Esophagus muscularis mucosa (tissue), 4 donors: Measurements from ENCODE around the gene STON1. TPM values are rescaled to one million over a fixed set of nuclear protein-coding genes. Genes with fewer than 3 reads are reported as not detected.

ENCODE experiments used
- DNase-seq: peaks from one replicate; pipeline ENCODE4 v3.0.0-alpha.2; 2017; ENCODE audit errors: extremely low spot score
- H3K27ac ChIP-seq, 4 donors: fragments of 200-600 bp; sonication (generic); replicated peaks in 1 of 4; 1 replicate in 3 of 4; 2 replicates in 1 of 4; pipeline ENCODE4 v1.5.1; 2016 to 2019; ENCODE audit warnings: mild to moderate bottlenecking in 1 of 4
- H3K27me3 ChIP-seq, 4 donors: fragments of 200-600 bp; sonication (generic); one replicate each; pipeline versions ENCODE4 v1.5.1 to v1.6.0; 2016 to 2019
- H3K36me3 ChIP-seq, 4 donors: fragments of 200-600 bp; sonication (generic); one replicate each; pipeline ENCODE4 v1.5.1; 2016 to 2019
- H3K4me1 ChIP-seq, 4 donors: fragments of 200-600 bp; sonication (generic); one replicate each; pipeline ENCODE4 v1.5.1; 2016 to 2019
- H3K4me3 ChIP-seq, 4 donors: fragments of 200-600 bp; sonication (generic); 1 replicate in 2 of 4; 2 replicates in 2 of 4; pipeline ENCODE4 v1.5.1; 2016 to 2019; ENCODE audit warnings: mild to moderate bottlenecking in 4 of 4, moderate library complexity in 1 of 4
- H3K9me3 ChIP-seq, 4 donors: fragments of 200-600 bp; sonication (generic); 1 replicate in 3 of 4; 2 replicates in 1 of 4; pipeline ENCODE4 v1.5.1; 2016 to 2019
- CTCF ChIP-seq, 3 experiments: fragments of 200-600 bp in 2 of 3; fragments of 450-650 bp in 1 of 3; sonication (generic) in 2 of 3; IDR thresholded peaks; one replicate each; pipeline ENCODE4 v1.5.1; 2017 to 2019; ENCODE audit warnings: antibody characterized with exemption in 3 of 3, mild to moderate bottlenecking in 2 of 3, moderate library complexity in 1 of 3
- EP300 ChIP-seq: sonication (generic); formaldehyde crosslinking; IDR thresholded peaks from one replicate; pipeline ENCODE4 v1.6.1; 2017; ENCODE audit warnings: antibody characterized with exemption
- POLR2A ChIP-seq: fragments of 450-650 bp; IDR thresholded peaks from one replicate; pipeline ENCODE4 v1.6.1; 2017; ENCODE audit warnings: antibody characterized with exemption, moderate library complexity, mild to moderate bottlenecking, low read depth
- POLR2AphosphoS5 ChIP-seq, 2 donors: sonication (generic); formaldehyde crosslinking; IDR thresholded peaks; one replicate each; pipeline ENCODE4 v1.6.1; 2017; ENCODE audit warnings: antibody characterized with exemption in 2 of 2
- WGBS: methylation state at CpG from one replicate; pipeline ENCODE4 v1.1.5; 2018; 5-methylcytosine and 5-hydroxymethylcytosine counted together
- intact Hi-C: fragments of 100-400 bp; cut with DNase I; formaldehyde crosslinking; loops from one replicate; pipeline ENCODE4 v1.15.1; 2023
- total RNA-seq, 4 donors: library from RNA; depleted of rRNA; stranded (reverse); fragments of >200 nt; gene quantifications; one replicate each; pipeline versions ENCODE4 v1.1.0 to v1.2.1, GENCODE V29; 2016

The STON1 gene
- total RNA-seq, 4 donors from 2014 or later = 135 to 198 (median 168) TPM

DNA sequence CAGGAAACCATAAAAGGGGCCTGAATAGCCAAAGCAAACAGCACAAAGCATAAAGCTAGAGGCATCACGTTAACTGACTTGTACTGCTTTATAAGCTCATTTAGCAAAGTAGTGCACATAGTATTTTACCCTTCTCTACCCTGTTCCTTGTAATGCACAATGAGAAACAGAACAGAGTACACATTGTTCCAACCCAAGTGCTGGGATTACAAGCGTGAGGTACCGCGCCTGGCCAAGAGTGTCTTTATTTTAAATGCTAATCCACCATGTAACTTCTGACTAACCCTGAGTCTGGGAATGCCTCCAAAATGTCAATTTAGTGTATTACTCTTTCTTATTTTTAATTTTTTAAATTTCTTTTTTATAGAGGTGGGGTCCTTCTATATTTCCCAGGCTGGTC is 46.4 kb upstream of the STON1 start:
- Histone ChIP-seq H3K4me1 (peaks cover 14 to 71% (median 59%) of the 10 kb centered on the region in 4 donors), H3K36me3 (peaks cover 0 to 59% (median 17%) of the 10 kb centered on the region in 4 donors), H3K9me3 (no peaks in the 10 kb centered on the region), H3K27ac (peak overlapping the region; percentile 86 to 89 (median 88)), H3K27me3 (no peaks in the 10 kb centered on the region), H3K4me3 (no peak overlapping the region)
- DNase-seq = no peak
- intact Hi-C loops = no loop called here
- TF ChIP-seq CTCF (IDR thresholded peaks at IDR 0.05) (peak in 1 of 3 experiments; percentile 3), EP300 (peak; percentile 92), POLR2A (no peak), POLR2AphosphoS5 (IDR thresholded peaks at IDR 0.05) (peak; percentile 87)
- 50% methylated on average over 4 of the region's 4 CpGs for WGBS

DNA sequence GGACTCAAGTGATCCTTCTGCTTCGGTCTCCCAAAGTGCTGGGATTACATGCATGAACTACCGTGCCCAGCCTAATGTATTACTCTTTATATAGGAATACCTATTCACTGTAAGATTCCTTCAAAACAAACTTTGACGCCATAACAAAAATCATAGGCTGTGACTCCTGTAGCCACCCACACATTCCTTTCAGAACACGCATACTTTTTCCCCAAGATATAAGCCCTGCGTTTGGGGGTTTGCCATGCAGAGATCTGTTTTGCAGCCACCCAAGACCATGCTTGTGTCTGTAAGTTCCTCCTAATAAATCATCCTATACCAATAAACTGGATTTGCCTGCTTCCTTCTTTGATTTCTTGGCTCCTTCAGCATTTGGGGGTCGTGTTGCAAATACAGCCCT is 46.0 kb upstream of the STON1 start:
- Histone ChIP-seq H3K36me3 (peaks cover 0 to 59% (median 17%) of the 10 kb centered on the region in 4 donors), H3K9me3 (no peaks in the 10 kb centered on the region), H3K27me3 (no peaks in the 10 kb centered on the region), H3K27ac (peak overlapping the region; percentile 86 to 89 (median 88)), H3K4me3 (peak overlapping the region in 1 of 4 donors; percentile 17), H3K4me1 (peaks cover 14 to 69% (median 58%) of the 10 kb centered on the region in 4 donors)
- no peak for DNase-seq
- WGBS = 48% methylated on average over 6 of the region's 6 CpGs
- TF ChIP-seq POLR2A (no peak), CTCF (IDR thresholded peaks at IDR 0.05) (no peak), POLR2AphosphoS5 (IDR thresholded peaks at IDR 0.05) (no peak), EP300 (peak; percentile 4)
- intact Hi-C loops = no loop called here

- TF ChIP-seq POLR2A (no peak), EP300 (no peak), CTCF (IDR thresholded peaks at IDR 0.05) (no peak), POLR2AphosphoS5 (IDR thresholded peaks at IDR 0.05) (no peak)
- H3K27me3 ChIP-seq = no peaks in the 10 kb centered on the region
- H3K9me3 ChIP-seq = no peaks in the 10 kb centered on the region
- H3K36me3 ChIP-seq = peaks cover 4 to 59% (median 25%) of the 10 kb centered on the region in 4 donors
- H3K4me1 ChIP-seq = peaks cover 0 to 23% (median 12%) of the 10 kb centered on the region in 4 donors
- intact Hi-C loops = no loop called here
- WGBS = 83% methylated on average over 3 of the region's 3 CpGs
- peak overlapping the region; percentile 11 to 72 (median 25) for H3K27ac ChIP-seq
- no peak for DNase-seq
- H3K4me3 ChIP-seq = no peak overlapping the region
These were observed 41.4 kb upstream of the STON1 start for GRCh38 chr2:48488545-48488944.

- H3K27me3 ChIP-seq = no peaks in the 10 kb centered on the region
- intact Hi-C loops = no loop called here
- H3K36me3 ChIP-seq = peaks cover 4 to 89% (median 57%) of the 10 kb centered on the region in 4 donors
These were observed 33.1 kb upstream of the STON1 start for GRCh38 chr2:48496849-48497248.

More at GRCh38 chr2:48496849-48497248, 33.1 kb upstream of the STON1 start:
- no peaks in the 10 kb centered on the region for H3K4me1 ChIP-seq
- no peak overlapping the region for H3K27ac ChIP-seq
- 68% methylated on average over 2 of the region's 2 CpGs for WGBS
- no peak for TF ChIP-seq POLR2AphosphoS5 (IDR thresholded peaks at IDR 0.05)
- TF ChIP-seq POLR2A = no peak
- no peak for TF ChIP-seq CTCF (IDR thresholded peaks at IDR 0.05)
- no peak for DNase-seq
- no peaks in the 10 kb centered on the region for H3K9me3 ChIP-seq
- no peak overlapping the region for H3K4me3 ChIP-seq
